Fibroblast of the conjunctiva (primary cell): ENCODE results near the gene PLCH1.

Experiments used
- DNase-seq: peaks from one replicate; pipeline ENCODE4 v3.0.0-alpha.2; 2010; ENCODE audit warnings: low read depth

Gene PLCH1

DNA sequence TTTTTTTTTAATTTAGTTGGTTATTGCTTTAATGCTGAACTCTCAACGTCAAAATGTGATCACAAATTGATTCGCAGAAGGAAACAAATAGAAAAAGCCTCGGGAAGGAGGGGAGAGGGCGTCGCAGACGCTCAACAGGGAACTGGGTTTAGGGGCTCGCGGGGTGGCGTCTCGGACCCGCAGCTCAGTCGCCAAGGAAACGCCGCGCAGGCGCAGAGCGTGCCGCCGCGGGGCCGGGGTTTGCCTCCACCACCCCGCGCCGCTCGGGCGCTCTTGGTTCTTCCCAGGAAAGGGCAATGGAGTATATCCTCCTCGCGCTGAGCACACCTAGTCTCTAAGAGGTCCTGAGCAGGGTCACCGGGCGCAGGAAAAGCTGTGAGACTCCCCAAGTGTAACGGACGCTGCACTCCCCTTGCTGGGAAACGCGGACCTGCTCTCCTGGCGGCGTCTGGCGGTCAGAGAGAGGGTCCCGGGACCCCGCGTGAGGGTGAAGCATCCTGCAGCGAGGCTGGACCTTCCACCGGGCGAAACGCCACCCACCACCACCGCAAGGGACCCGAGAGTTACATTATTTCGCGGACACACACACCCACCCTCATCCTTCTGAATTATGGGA is 753 bp downstream of the PLCH1 start:
- DNase-seq, result no peak

DNA sequence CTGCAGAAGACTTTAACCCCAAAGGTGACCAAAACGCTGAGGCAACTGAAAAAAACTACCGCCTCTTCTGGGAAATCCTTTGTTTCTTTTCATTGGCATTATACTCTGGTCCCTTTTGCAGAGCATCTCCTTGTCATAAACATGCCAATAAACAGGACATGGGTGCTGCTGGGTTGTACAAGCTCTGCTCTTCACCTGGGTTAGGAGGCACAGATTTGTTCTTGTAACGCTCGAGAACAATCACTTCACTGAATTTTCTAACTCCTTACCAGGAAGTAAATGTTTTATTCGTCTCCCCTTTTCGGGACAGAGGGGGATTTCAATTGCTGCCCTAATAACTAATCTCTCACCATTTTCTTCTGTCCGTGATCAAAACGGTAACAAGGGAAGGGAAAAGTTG is 1.3 kb downstream of the PLCH1 start:
- no peak for DNase-seq

DNA sequence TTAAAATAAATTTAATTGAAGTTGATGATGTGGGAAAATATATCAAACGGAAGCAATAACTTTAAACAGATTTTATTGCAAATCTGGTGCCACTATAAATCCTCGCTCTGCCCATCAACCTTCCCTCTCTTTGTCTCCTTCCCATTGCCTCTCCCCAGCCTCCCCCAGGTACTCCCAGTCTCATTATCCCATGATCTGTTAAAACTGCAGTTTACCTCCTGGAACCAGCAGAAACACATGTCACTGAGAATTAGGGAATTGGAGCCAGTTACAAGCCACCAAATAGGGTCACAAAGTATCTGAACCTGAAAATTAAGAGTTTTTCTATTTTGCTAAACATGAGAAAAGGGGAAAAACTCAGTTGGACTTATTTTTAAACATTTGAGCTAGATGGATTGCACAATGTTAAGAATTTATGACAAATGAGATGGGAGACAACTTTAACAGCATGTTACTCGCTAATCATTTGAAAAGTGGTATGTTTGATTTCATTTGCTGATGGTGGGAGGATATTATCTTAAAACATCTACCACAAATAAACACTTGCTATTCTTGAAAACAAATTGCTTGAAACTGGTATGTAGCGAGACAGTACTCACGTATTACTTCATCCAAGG is 2.4 kb downstream of the PLCH1 start:
- no peak for DNase-seq

- no peak for DNase-seq
These were observed 3.3 kb downstream of the PLCH1 start for GRCh38 chr3:155741603-155742002.

DNA sequence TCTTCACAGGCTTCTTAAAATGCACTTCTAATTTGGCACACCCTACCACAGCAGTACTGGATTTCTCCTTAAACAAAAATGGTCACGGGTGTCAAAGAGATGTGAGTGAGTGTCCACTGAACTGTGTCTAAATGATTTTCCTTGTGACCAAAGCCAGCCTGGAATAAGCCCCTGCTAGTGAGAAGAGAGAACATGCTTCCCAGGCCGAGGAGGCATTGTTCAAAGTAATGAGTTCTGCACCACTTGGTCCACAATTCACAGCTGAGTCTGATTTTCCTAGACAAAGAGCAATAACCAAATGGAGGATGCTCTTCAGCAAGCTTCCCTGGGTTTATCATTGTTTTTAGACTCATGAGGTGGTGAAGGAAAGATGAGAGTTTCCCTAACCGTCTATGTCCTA is 3.8 kb downstream of the PLCH1 start:
- DNase-seq, result no peak

DNA sequence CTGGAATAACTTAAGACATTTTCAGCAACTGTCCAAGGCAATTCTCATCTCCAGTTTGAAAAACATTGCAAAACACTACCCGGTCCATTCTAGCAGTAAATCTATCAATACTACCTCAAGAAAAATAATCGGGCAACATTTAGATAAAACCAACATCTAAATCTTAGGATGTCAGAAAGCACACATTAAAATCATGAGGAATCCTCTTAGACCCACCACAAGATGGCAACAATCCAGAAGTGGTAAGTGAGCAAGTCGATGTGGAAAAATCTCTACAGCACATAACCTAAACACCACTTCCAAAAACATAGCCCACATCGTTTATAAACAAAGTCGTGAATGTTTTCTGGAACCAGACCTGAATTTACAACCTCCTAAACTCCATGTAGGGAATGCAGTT is 5.7 kb downstream of the PLCH1 start:
- DNase-seq, result no peak

- no peak for DNase-seq
These were observed 6.2 kb downstream of the PLCH1 start for GRCh38 chr3:155738580-155739076.

- no peak for DNase-seq
These were observed 6.9 kb downstream of the PLCH1 start for GRCh38 chr3:155737844-155738460.

DNA sequence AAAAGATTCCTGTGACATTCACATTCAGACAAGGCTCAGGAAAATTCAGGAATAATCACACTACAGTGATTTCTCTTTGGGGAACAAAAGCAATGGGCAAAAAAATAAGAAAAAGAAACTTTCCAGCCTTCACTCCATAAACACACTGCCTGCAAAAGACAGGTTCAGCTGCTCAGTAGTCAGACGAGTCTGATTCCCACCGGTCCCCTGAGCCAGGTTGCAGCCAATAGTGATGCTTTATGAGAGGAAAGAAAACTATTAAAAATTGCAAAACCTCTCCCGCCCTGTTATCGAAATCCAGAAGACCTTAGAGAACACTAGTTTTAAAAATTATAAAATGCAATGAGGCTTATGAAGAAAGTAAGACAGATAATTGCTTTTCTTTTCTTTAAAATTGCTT is 8.5 kb downstream of the PLCH1 start:
- DNase-seq, result no peak

DNA sequence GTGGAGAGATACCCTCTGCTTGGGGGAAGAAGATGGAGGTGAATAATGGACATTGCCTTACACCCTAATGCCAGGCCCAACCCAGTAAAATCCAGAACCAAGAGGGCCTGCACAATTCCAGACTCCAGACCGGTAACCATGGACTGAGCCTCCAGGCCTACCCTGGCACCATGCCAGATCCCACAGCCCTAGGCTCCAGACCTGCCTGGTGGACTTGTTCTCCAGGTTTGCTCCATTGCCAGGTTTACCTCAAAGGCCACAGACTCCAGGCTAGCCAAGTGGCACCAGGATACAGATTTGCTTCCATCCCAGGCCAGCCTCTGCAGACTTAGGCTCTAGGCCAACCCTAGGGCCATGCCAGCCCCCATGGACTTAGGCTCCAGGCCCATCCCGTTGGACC is 14.0 kb downstream of the PLCH1 start:
- no peak for DNase-seq

DNA sequence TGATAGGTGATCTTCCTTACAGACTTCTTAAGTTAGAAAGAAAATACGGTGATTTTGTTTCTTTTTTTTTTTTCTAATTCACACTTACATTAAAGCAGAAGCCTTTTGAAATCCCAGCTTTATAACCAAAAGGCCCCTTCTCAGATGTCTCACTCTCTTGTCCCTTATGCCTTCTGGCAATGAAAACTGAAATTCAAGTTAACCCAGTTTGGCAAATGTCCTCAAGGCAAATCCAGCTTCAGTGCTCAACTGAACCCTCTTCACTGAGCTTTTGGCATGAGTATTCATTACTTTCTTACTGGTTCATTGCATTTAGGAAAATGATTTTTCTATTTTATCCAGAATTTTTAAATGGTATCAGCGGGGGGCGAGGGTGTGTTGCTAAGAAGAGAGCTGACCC is 17.0 kb downstream of the PLCH1 start:
- DNase-seq, result no peak

DNA sequence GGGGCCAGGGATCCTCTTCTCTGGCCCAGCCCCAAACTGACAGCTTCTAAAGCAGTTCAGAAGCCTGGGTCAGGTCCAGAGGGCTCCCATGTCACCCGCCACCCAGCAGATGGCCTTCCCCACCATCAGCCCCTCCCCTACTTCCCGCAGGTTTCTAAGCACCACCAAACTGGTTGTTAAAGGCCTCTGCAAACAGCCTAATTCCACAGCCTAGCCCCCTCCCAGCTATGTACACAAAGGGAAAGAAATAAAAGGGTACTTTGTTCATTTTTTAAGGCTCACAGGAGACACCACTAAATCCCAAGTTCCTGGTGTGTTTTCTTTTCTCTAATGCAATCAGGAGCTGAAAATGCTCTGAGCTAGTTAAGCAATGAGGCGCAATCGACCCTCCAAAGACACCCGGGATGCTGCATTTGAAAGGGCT is 30.6 kb downstream of the PLCH1 start:
- DNase-seq, result no peak

DNA sequence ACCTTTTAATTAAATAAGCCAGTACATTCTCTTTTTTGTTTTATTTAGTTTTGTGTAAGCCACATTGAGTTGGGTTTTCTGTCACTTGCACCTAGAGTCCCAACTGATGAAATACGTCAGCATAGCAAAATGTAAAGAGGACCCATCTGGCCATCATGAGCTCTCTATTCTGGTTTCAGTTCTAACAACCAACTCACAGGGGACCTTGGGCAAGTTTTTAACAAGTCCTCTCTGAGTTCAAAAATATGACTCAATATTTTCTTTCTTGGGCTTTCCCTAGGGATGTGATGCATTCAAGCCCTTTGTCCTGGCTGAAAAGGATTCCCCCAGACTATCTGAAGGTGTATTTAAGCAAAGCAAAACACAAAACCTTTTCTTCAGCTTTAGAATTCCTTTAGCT is 32.9 kb downstream of the PLCH1 start:
- peak; percentile 0 for DNase-seq

DNA sequence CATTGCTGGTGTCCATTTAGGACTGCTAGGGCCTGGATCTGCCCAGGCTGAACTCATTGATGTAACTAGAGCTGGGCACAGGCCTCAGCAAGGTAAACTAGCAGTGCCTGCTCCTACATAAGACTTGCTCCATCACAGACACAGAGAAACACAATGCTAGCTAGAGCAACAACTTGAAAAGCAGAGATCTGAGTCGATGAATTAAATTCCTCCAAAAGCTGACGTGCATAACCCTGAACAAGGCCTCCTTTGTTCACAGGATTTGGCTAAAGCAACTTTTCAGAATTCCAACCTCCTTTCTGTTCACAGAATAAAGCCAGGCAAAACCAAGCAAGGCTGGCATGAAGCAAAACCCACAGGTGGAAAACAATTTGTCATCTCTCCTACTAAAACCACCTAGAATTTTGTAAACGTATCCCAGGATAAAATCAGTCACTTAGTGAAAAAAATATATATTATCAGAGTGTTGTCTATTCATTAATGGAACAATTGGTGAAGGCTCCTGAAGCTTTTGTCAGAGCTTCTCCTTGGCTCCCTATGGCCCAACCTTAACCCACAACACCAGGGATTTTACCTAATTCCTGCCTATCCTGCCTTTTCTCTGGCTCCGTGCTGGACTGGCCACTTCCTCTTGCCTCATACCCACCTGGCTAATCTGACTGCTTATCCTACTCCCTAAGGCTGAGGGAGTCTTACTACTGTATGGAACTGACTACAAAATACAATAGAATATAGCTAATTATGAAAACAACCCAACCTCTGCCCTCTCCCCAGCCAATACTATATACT is 39.9 kb downstream of the PLCH1 start:
- no peak for DNase-seq

- no peak for DNase-seq
These were observed 40.8 kb downstream of the PLCH1 start for GRCh38 chr3:155704061-155704460.

- DNase-seq, result no peak
These were observed 41.9 kb downstream of the PLCH1 start for GRCh38 chr3:155702745-155703591.

DNA sequence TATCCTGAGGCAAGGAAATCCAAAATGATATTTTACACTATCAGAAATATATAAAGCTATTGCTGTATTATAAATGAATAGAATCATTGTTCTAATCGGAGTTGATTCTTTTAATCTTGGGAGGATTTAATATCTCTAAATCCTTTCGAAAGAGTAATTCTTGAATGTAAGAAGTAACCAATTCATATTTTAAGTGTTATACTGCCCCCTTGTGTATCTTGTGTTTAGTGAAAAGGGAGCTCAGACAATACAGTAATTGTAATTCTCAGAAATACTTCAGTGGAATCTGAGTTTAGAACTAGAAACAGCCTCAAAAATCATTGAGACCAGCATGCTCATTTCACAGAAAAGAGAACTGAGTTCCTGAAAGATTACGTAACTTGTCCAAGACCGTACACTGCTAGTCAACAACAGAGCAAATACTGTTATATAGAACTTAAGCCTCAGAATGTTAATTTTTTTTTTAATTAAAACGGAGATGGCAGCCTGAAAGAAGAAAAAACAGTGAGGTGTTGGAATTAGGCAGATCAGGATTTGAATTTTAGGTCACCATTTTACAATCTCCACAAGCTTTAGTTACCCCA is 42.9 kb downstream of the PLCH1 start:
- peak; percentile 49 for DNase-seq

GRCh38 chr3:155697542-155697941 is 47.3 kb downstream of the PLCH1 start:
- DNase-seq, result no peak

- no peak for DNase-seq
These were observed 54.0 kb downstream of the PLCH1 start for GRCh38 chr3:155690921-155691320.

GRCh38 chr3:155688481-155688880 is 56.4 kb downstream of the PLCH1 start:
- no peak for DNase-seq

DNA sequence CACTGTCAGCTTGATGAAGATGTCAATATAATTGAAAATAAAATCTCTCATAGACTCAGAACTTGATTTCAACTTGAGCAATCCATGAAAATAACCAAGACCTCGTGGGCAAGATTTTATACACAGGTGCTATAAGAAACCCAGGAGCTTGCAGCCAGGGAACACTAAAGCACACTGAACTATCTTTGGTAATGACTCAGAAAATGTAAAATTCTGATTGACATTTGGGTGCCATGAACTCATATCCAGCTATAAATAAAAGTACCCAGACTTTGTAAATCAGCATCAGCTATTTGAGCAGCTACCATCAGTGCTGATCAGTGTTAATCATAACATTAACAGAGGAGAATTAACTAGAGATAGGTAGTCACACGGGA is 61.5 kb downstream of the PLCH1 start:
- no peak for DNase-seq
